HepG2 (cell line): ENCODE results near the gene TFAP2E. TPM values are rescaled to one million over a fixed set of nuclear protein-coding genes. Genes with fewer than 3 reads are reported as not detected.
A peak's percentile ranks its signal among the peaks of the same experiment; 100 is the strongest.

Experiments used
- ATF5 ChIP-seq: sonication (generic); formaldehyde crosslinking; IDR thresholded peaks from 2 replicates; pipeline ENCODE4 v1.4.0; 2020; ENCODE audit warnings: mild to moderate bottlenecking, low read depth, missing genetic modification reagents
- CCDC6 ChIP-seq: sonication (generic); formaldehyde crosslinking; IDR thresholded peaks from 2 replicates; pipeline ENCODE4 v1.8.1; 2022; ENCODE audit warnings: mild to moderate bottlenecking, missing genetic modification reagents, moderate library complexity
- IRF9 ChIP-seq: sonication (generic); formaldehyde crosslinking; IDR thresholded peaks from 2 replicates; pipeline ENCODE4 v1.8.0; 2022; ENCODE audit warnings: missing genetic modification reagents, mild to moderate bottlenecking, borderline replicate concordance
- KDM5B ChIP-seq: sonication (generic); formaldehyde crosslinking; IDR thresholded peaks from 2 replicates; pipeline ENCODE4 v1.4.0; 2020; ENCODE audit warnings: missing genetic modification reagents, mild to moderate bottlenecking, borderline replicate concordance
- KLF11 ChIP-seq: IDR thresholded peaks from 2 replicates; pipeline ENCODE4 v1.6.1; 2016; ENCODE audit warnings: missing compliant biosample characterization
- MIER2 ChIP-seq: IDR thresholded peaks from 2 replicates; pipeline ENCODE4 v1.6.1; 2016; ENCODE audit warnings: missing biosample characterization, missing genetic modification reagents
- MYNN ChIP-seq: sonication (generic); formaldehyde crosslinking; IDR thresholded peaks from 2 replicates; pipeline ENCODE4 v1.4.0; 2020; ENCODE audit warnings: mild to moderate bottlenecking, low read depth, missing genetic modification reagents
- NFYC ChIP-seq: IDR thresholded peaks from 2 replicates; pipeline ENCODE4 v1.6.1; 2016; ENCODE audit warnings: missing genetic modification reagents, missing compliant biosample characterization
- TBL1XR1 ChIP-seq: fragments of 150-350 bp; IDR thresholded peaks from 2 replicates; pipeline ENCODE4 v1.6.1; 2014; ENCODE audit warnings: borderline replicate concordance, low read length; ENCODE audit not compliant: partially characterized antibody
- ZBTB26 ChIP-seq: IDR thresholded peaks from 2 replicates; pipeline ENCODE4 v1.6.1; 2016; ENCODE audit warnings: missing compliant biosample characterization, missing genetic modification reagents, borderline replicate concordance
- ZKSCAN1 ChIP-seq: fragments of 150-350 bp; IDR thresholded peaks from 2 replicates; pipeline ENCODE4 v1.6.1; 2014; ENCODE audit warnings: low read length
- ZNF333 ChIP-seq: sonication (generic); formaldehyde crosslinking; IDR thresholded peaks from 2 replicates; pipeline ENCODE4 v1.4.0; 2020; ENCODE audit warnings: mild to moderate bottlenecking, missing genetic modification reagents, borderline replicate concordance
- ZNF414 ChIP-seq: sonication (generic); formaldehyde crosslinking; IDR thresholded peaks from 2 replicates; pipeline ENCODE4 v1.5.0; 2020; ENCODE audit warnings: missing genetic modification reagents
- ZNF558 ChIP-seq: sonication (generic); formaldehyde crosslinking; IDR thresholded peaks from 2 replicates; pipeline ENCODE4 v1.9.0; 2022; ENCODE audit warnings: mild to moderate bottlenecking, missing genetic modification reagents, borderline replicate concordance
- ZNF567 ChIP-seq: sonication (generic); formaldehyde crosslinking; IDR thresholded peaks from 2 replicates; pipeline ENCODE4 v1.8.1; 2023; ENCODE audit warnings: mild to moderate bottlenecking, missing genetic modification reagents, borderline replicate concordance
- ZNF589 ChIP-seq: sonication (generic); formaldehyde crosslinking; conservative IDR thresholded peaks from 2 replicates; pipeline ENCODE4 v1.8.0; 2022; ENCODE audit warnings: mild to moderate bottlenecking, moderate library complexity, missing genetic modification reagents
- ZNF598 ChIP-seq: sonication (generic); formaldehyde crosslinking; IDR thresholded peaks from 2 replicates; pipeline ENCODE4 v1.5.1; 2020; ENCODE audit warnings: mild to moderate bottlenecking, missing genetic modification reagents, borderline replicate concordance
- ZNF687 ChIP-seq: sonication (generic); formaldehyde crosslinking; IDR thresholded peaks from 2 replicates; pipeline ENCODE4 v1.5.1; 2020; ENCODE audit warnings: mild to moderate bottlenecking, missing genetic modification reagents, moderate library complexity
- ZNF770 ChIP-seq: sonication (generic); formaldehyde crosslinking; IDR thresholded peaks from 2 replicates; pipeline ENCODE4 v1.5.0; 2020; ENCODE audit warnings: mild to moderate bottlenecking, missing genetic modification reagents
- ZSCAN25 ChIP-seq: sonication (generic); formaldehyde crosslinking; IDR thresholded peaks from 2 replicates; pipeline ENCODE4 v1.8.0; 2022; ENCODE audit warnings: mild to moderate bottlenecking, missing genetic modification reagents
- polyA plus RNA-seq, 8 experiments: library from polyadenylated mRNA; depleted of rRNA in 3 of 8; stranded (reverse) in 7 of 8; unstranded in 1 of 8; fragments of >200 nt; fragmentation: Illumina TruSeq in 4 of 8; extraction: Trizol in 4 of 8; gene quantifications; 2 replicates each; pipeline versions ENCODE4 v1.2.1 to v1.2.3, GENCODE V29; 2011 to 2016; ENCODE audit warnings: low read depth in 4 of 8, missing spikeins in 1 of 8, mixed read lengths in 1 of 8; ENCODE audit not compliant: insufficient read depth in 1 of 8
- total RNA-seq, 5 experiments: library from RNA; depleted of rRNA; stranded (reverse); fragments of >200 nt; fragmentation: Illumina TruSeq; extraction: Trizol; gene quantifications; 2 replicates each; pipeline ENCODE4 v1.2.3, GENCODE V29; 2016; ENCODE audit warnings: low read depth in 1 of 5

The TFAP2E gene
- total and polyA plus RNA-seq, 2 of the 13 experiments (the other 11 are each of a cell fraction or from before 2014, with no cell fraction given), result 0.31 to 0.41 TPM

- TF ChIP-seq ZNF770 (CRISPR knock-in tag) (peak; percentile 87), ZNF598 (CRISPR knock-in tag) (no peak), CCDC6 (CRISPR knock-in tag) (no peak; the same call in 1 of the 2 replicates), KDM5B (no peak; the same call in 1 of the 2 replicates), ZNF558 (CRISPR knock-in tag) (peak; percentile 97; the same call in 1 of the 2 replicates), TBL1XR1 (no peak), ZKSCAN1 (no peak), ATF5 (CRISPR knock-in tag) (no peak), MIER2 (CRISPR knock-in tag) (no peak), NFYC (CRISPR knock-in tag) (no peak), IRF9 (CRISPR knock-in tag) (0 out of 2 replicates have a peak, but pooled peaks have one; percentile 8), ZNF414 (CRISPR knock-in tag) (0 out of 2 replicates have a peak, but pooled peaks have one; percentile 56), ZNF687 (CRISPR knock-in tag) (peak; percentile 88), ZNF589 (CRISPR knock-in tag) (0 out of 2 replicates have a peak, but pooled peaks have one; percentile 19), KLF11 (CRISPR knock-in tag) (no peak), ZNF567 (0 out of 2 replicates have a peak, but pooled peaks have one; percentile 24), ZBTB26 (CRISPR knock-in tag) (no peak), MYNN (CRISPR knock-in tag) (no peak), ZNF333 (CRISPR knock-in tag) (no peak), ZSCAN25 (no peak; the same call in 1 of the 2 replicates)
Observed at GRCh38 chr1:35557118-35557610, 15.9 kb upstream of the TFAP2E start, which contains the start of gene KIAA0319L (continued).
